ENCODE data around the gene BCAS1. TPM values are rescaled to one million over a fixed set of nuclear protein-coding genes. Genes with fewer than 3 reads are reported as not detected.

BCAS1 gene
- total RNA-seq, 1 experiment from 2014 or later, result 3.1 TPM

DNA sequence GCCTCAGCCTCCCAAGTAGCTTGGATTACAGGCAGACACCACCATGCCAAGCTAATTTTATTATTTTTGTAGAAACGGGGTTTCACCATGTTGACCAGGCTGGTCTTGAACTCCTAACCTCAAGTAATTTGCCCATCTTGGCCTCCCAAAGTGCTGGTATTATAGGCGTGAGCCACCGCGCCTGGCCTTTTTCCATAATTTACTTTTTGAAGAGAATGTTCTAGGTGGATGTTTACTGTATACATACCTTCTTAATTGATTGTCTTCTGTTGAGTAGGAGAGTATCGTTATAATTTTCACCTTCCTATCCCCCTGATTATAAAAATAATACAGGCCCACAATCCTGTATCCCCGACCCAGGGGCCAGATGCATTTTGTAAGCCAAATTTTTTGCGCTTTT lies 174.4 kb downstream of the BCAS1 start:
- POLR2A ChIA-PET, result no interaction called here
- peaks cover 2% of the 10 kb centered on the region; the same call in 1 of the 2 replicates for H3K9me3 ChIP-seq (ENCODE audit: control insufficient read depth, insufficient read depth, low read depth, low read length)
- intact Hi-C loops (cut with micrococcal nuclease; ENCODE audit: unreplicated experiment) (no loop called here), in situ Hi-C loops (cut with HindIII; ENCODE audit: low pct_unique_long_range_greater_than_20kb, low sequenced_read_pairs) (no loop called here)
- peak overlapping the region in 1 of 2 experiments; percentile 38; a peak in 1 of 4 replicates for H3K4me3 ChIP-seq (ENCODE audit: low read depth in 2 of 2, low read length in 2 of 2)
- no peaks in the 10 kb centered on the region for H3K36me3 ChIP-seq (ENCODE audit: control insufficient read depth, insufficient read depth, low read length)
- peaks cover 58% of the 10 kb centered on the region for H3K4me1 ChIP-seq (ENCODE audit: control insufficient read depth, insufficient read depth, low read length)
- CTCF ChIA-PET, result no interaction called here
- BruUV-seq (replicated peaks), result no TSS peak
- DNase-seq (ENCODE audit: low read depth, low spot score) (no peak), ATAC-seq (no peak)
- TF ChIP-seq, protein P1, sequence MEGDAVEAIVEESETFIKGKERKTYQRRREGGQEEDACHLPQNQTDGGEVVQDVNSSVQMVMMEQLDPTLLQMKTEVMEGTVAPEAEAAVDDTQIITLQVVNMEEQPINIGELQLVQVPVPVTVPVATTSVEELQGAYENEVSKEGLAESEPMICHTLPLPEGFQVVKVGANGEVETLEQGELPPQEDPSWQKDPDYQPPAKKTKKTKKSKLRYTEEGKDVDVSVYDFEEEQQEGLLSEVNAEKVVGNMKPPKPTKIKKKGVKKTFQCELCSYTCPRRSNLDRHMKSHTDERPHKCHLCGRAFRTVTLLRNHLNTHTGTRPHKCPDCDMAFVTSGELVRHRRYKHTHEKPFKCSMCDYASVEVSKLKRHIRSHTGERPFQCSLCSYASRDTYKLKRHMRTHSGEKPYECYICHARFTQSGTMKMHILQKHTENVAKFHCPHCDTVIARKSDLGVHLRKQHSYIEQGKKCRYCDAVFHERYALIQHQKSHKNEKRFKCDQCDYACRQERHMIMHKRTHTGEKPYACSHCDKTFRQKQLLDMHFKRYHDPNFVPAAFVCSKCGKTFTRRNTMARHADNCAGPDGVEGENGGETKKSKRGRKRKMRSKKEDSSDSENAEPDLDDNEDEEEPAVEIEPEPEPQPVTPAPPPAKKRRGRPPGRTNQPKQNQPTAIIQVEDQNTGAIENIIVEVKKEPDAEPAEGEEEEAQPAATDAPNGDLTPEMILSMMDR (IDR thresholded peaks at IDR 0.05), result no peak
- TF ChIP-seq REST (IDR thresholded peaks at IDR 0.05; ENCODE audit: insufficient read depth in 1 of 2, low read depth in 2 of 2, low read length in 1 of 2), result no peak
- TF ChIP-seq POLR2AphosphoS5 (IDR thresholded peaks at IDR 0.05; ENCODE audit: low read depth, low read length), result no peak
- TF ChIP-seq SIN3A (IDR thresholded peaks at IDR 0.05; ENCODE audit: borderline replicate concordance, insufficient read depth, low read depth, low read length), result no peak
- no peak for TF ChIP-seq TCF7L2 (IDR thresholded peaks at IDR 0.05; ENCODE audit: low read depth, low read length)
- peak overlapping the region; percentile 100 for H3K27ac ChIP-seq (ENCODE audit: low read length)
- H3K27me3 ChIP-seq (ENCODE audit: control insufficient read depth, insufficient read depth, low read length), result no peaks in the 10 kb centered on the region

DNA sequence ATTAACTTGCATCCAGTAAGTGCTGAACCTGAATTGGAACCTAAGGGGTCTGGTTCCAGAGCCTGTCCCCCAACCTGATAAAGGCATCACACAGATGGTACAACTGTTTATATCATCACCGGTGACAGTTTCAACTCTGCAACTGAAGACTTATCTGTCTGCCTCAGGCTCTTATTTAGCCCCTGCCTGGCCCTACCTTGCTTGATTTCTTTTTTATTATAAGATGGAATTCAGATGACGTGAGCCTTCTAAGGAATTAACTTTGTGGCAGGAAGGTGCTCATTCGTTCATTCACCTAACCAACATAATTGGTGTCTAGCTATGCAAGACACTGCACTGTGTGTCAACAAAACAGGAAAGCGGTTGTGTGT lies 175.0 kb downstream of the BCAS1 start:
- Histone ChIP-seq H3K27me3 (ENCODE audit: control insufficient read depth, insufficient read depth, low read length) (no peaks in the 10 kb centered on the region), H3K4me1 (ENCODE audit: control insufficient read depth, insufficient read depth, low read length) (peaks cover 57% of the 10 kb centered on the region), H3K27ac (ENCODE audit: low read length) (peak overlapping the region; percentile 100), H3K4me3 (ENCODE audit: low read depth in 2 of 2, low read length in 2 of 2) (no peak overlapping the region), H3K9me3 (ENCODE audit: control insufficient read depth, insufficient read depth, low read depth, low read length) (peaks cover 2% of the 10 kb centered on the region; the same call in 1 of the 2 replicates), H3K36me3 (ENCODE audit: control insufficient read depth, insufficient read depth, low read length) (no peaks in the 10 kb centered on the region)
- no TSS peak for BruUV-seq (replicated peaks)
- ChIA-PET CTCF (no interaction called here), POLR2A (interaction anchor here (0.7 kb wide), 1 partner anchor 131 kb away, joined by 11 read pairs; no protein-coding TSS in a partner anchor)
- DNase-seq (ENCODE audit: low read depth, low spot score) (no peak), ATAC-seq (no peak)
- intact Hi-C loops (cut with micrococcal nuclease; ENCODE audit: unreplicated experiment), result no loop called here
- in situ Hi-C loops (cut with HindIII; ENCODE audit: low pct_unique_long_range_greater_than_20kb, low sequenced_read_pairs), result no loop called here
- TF ChIP-seq POLR2AphosphoS5 (IDR thresholded peaks at IDR 0.05; ENCODE audit: low read depth, low read length), result no peak

DNA sequence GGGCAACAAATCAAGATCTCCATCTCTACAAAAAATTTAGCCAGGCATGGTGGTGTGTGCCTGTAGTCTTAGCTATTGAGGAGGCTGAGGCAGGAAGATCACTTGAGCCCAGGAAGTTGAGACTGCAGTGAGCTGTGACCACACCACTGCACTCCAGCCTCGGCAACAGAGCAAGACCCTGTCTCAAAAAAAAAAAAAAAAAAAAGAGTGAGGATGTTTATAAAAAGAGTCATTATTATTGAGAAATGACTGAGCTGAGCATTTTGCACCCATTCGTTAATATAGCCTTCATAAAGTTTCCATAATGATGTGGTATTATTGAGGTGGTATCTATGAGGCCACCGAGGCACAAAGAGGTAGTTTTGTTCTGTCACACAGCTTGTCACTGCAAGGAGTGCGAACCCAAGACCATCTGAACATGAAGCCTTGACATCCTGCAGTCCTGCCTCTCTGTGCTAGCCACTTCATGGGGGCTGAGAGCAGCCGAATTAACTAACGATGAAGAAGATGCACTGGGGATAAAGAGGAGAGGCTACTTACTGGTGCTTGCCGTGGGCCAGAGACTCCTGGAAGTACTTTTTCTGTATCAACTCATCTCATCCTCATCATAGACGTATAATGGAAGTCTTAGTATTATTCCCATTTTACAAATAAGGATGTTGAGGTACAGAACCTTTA lies 175.5 kb downstream of the BCAS1 start:
- Histone ChIP-seq H3K9me3 (ENCODE audit: control insufficient read depth, insufficient read depth, low read depth, low read length) (peaks cover 2% of the 10 kb centered on the region; the same call in 1 of the 2 replicates), H3K27ac (ENCODE audit: low read length) (peak overlapping the region; percentile 100), H3K36me3 (ENCODE audit: control insufficient read depth, insufficient read depth, low read length) (no peaks in the 10 kb centered on the region), H3K27me3 (ENCODE audit: control insufficient read depth, insufficient read depth, low read length) (no peaks in the 10 kb centered on the region), H3K4me3 (ENCODE audit: low read depth in 2 of 2, low read length in 2 of 2) (no peak overlapping the region), H3K4me1 (ENCODE audit: control insufficient read depth, insufficient read depth, low read length) (peaks cover 51% of the 10 kb centered on the region)
- CTCF ChIA-PET, result no interaction called here
- DNase-seq (ENCODE audit: low read depth, low spot score) (no peak), ATAC-seq (no peak)
- TF ChIP-seq POLR2AphosphoS5 (IDR thresholded peaks at IDR 0.05; ENCODE audit: low read depth, low read length) (no peak), REST (IDR thresholded peaks at IDR 0.05; ENCODE audit: insufficient read depth in 1 of 2, low read depth in 2 of 2, low read length in 1 of 2) (no peak), TCF7L2 (IDR thresholded peaks at IDR 0.05; ENCODE audit: low read depth, low read length) (no peak), SIN3A (IDR thresholded peaks at IDR 0.05; ENCODE audit: borderline replicate concordance, insufficient read depth, low read depth, low read length) (no peak)
- TF ChIP-seq, protein P1 (IDR thresholded peaks at IDR 0.05), result no peak
- intact Hi-C loops (cut with micrococcal nuclease; ENCODE audit: unreplicated experiment), result no loop called here
- BruUV-seq (replicated peaks), result no TSS peak
- POLR2A ChIA-PET, result interaction anchor here (0.6 to 0.7 kb wide), 3 partner anchors 21 to 187 kb away, joined by 3 to 11 read pairs (median 7); no protein-coding TSS in a partner anchor
- in situ Hi-C loops (cut with HindIII; ENCODE audit: low pct_unique_long_range_greater_than_20kb, low sequenced_read_pairs), result no loop called here

All from Panc1 (cell line).